ENCODE data around the gene CDH24. TPM values are rescaled to one million over a fixed set of nuclear protein-coding genes. Genes with fewer than 3 reads are reported as not detected.

The CDH24 gene
- total RNA-seq, 1 donor from 2014 or later, result 5.9 TPM

DNA sequence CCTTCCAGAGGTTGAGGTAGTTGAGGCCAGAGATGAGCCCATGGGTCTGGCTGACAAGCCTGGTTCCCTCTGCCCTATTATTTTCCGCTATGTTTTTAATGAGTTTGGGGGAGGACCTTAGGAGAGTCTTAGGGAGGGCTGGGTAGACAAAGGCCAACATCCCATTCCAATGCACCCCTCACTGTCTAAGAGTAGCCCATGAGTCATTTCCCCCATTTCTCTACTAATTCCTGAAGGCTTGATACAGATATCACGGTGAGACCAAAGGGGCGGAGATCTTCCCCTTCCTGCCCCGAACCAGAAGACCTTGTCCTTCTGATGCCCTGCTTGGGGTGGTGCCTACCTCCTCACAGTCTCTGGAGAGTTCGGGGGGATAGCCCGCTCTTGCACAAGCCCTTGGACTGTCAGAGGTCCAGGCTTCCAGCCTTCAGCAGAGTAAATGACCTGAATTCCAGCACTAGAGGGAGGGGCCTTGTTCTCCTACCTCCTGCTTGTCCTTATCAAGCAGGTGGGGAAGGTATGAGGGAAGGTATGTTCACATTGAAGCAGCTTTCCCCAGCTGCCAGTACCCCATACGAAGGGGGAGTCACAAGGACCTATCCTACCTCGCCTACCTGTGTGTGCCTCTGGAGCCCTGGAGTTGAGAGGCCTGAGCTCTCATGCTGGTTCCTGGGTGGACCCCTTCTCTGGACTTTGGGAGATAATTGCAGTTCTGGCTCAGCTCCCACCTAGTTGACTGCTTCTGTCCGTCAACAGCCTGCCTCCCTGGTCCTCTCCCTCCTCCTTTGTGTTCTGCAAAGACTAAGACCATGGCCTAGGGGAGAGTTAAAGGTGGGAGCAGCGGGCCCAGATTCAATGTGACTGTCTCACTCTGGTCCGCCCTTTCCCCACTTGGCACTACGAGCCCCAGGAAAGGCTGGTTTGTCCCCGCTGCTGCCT lies 11.6 kb downstream of the CDH24 start:
- Histone ChIP-seq H3K27me3 (ENCODE audit: control insufficient read depth, insufficient read depth, low read length) (no peaks in the 10 kb centered on the region), H3K36me3 (ENCODE audit: control insufficient read depth, insufficient read depth, low read length) (no peaks in the 10 kb centered on the region), H3K4me3 (ENCODE audit: low read depth, low read length) (no peak overlapping the region)
- TF ChIP-seq, protein P1, sequence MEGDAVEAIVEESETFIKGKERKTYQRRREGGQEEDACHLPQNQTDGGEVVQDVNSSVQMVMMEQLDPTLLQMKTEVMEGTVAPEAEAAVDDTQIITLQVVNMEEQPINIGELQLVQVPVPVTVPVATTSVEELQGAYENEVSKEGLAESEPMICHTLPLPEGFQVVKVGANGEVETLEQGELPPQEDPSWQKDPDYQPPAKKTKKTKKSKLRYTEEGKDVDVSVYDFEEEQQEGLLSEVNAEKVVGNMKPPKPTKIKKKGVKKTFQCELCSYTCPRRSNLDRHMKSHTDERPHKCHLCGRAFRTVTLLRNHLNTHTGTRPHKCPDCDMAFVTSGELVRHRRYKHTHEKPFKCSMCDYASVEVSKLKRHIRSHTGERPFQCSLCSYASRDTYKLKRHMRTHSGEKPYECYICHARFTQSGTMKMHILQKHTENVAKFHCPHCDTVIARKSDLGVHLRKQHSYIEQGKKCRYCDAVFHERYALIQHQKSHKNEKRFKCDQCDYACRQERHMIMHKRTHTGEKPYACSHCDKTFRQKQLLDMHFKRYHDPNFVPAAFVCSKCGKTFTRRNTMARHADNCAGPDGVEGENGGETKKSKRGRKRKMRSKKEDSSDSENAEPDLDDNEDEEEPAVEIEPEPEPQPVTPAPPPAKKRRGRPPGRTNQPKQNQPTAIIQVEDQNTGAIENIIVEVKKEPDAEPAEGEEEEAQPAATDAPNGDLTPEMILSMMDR (IDR thresholded peaks at IDR 0.05; ENCODE audit: insufficient read depth, low read length, poor library complexity, severe bottlenecking), result no peak
- no peak for DNase-seq (ENCODE audit: low read depth)

DNA sequence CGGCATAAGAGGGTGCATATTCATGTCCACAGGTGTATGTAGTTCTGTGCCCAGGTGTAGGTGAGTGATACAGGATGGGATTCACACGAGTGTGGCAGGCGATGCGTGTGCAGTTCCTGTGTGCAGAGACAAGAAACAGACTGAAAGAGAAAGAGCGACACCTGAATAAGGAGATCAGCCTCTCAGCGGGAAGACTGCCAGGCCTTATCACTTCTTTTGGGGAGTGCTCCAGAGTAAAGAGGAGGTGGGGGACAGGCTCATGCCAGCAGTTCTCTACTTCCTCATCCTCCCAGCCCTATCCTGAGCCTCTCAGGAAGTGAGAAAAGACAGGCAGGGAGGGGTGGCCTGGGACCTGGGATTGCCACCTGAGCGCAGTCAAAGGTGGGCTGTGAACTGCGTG lies 12.5 kb downstream of the CDH24 start:
- H3K4me3 ChIP-seq (ENCODE audit: low read depth, low read length), result no peak overlapping the region
- TF ChIP-seq, protein P1 (IDR thresholded peaks at IDR 0.05; ENCODE audit: insufficient read depth, low read length, poor library complexity, severe bottlenecking), result no peak
- DNase-seq (ENCODE audit: low read depth), result no peak
- no peaks in the 10 kb centered on the region for H3K27me3 ChIP-seq (ENCODE audit: control insufficient read depth, insufficient read depth, low read length)
- no peaks in the 10 kb centered on the region for H3K36me3 ChIP-seq (ENCODE audit: control insufficient read depth, insufficient read depth, low read length)

DNA sequence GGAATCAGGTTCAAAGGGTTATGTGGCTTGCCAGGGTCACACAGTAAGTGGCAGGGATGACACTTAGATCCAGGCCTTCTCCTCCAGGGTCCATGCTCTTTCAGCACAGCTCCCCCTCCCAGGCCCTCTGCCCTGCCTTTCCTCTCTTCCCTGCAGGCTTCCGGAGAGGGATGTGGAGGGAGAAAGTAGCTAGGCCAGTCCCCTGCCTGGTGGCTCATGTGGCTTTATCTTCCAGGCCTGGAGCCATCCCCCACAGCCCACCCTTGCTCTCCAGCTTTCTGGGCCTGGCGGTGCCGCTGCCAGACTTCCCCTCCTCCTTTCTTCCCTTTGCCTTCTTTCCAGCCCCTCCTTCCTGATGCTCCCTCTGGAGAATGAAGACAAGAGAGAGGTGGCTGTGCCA lies 13.6 kb downstream of the CDH24 start:
- no peak for DNase-seq (ENCODE audit: low read depth)
- TF ChIP-seq, protein P1 (IDR thresholded peaks at IDR 0.05; ENCODE audit: insufficient read depth, low read length, poor library complexity, severe bottlenecking), result no peak
- H3K4me3 ChIP-seq (ENCODE audit: low read depth, low read length), result no peak overlapping the region
- H3K36me3 ChIP-seq (ENCODE audit: control insufficient read depth, insufficient read depth, low read length), result no peaks in the 10 kb centered on the region
- H3K27me3 ChIP-seq (ENCODE audit: control insufficient read depth, insufficient read depth, low read length), result no peaks in the 10 kb centered on the region

- TF ChIP-seq, protein P1 (IDR thresholded peaks at IDR 0.05; ENCODE audit: insufficient read depth, low read length, poor library complexity, severe bottlenecking), result no peak
- H3K4me3 ChIP-seq (ENCODE audit: low read depth, low read length), result no peak overlapping the region
- H3K27me3 ChIP-seq (ENCODE audit: control insufficient read depth, insufficient read depth, low read length), result no peaks in the 10 kb centered on the region
- DNase-seq (ENCODE audit: low read depth), result no peak
- H3K36me3 ChIP-seq (ENCODE audit: control insufficient read depth, insufficient read depth, low read length), result no peaks in the 10 kb centered on the region
Observed at GRCh38 chr14:23043145-23043544, 14.2 kb downstream of the CDH24 start.

DNA sequence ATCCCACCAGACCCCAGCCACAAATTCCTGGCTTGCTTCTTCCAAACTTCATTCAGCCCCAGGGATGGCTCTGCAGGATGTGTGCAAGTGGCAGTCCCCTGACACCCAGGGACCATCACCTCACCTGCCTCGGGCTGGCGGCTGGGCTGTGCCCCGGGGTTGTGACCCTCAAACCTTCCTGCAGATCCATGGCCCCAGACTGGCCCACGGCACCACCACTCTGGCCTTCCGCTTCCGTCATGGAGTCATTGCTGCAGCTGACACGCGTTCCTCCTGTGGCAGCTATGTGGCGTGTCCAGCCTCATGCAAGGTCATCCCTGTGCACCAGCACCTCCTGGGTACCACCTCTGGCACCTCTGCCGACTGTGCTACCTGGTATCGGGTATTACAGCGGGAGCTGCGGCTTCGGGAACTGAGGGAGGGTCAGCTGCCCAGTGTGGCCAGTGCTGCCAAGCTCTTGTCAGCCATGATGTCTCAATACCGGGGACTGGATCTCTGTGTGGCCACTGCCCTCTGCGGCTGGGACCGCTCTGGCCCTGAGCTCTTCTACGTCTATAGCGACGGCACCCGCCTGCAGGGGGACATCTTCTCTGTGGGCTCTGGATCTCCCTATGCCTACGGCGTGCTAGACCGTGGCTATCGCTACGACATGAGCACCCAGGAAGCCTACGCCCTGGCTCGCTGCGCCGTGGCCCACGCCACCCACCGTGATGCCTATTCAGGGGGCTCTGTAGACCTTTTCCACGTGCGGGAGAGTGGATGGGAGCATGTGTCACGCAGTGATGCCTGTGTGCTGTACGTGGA lies 15.0 kb downstream of the CDH24 start, which contains the start of gene PSMB11:
Gene PSMB11, plus strand, starts transcription at position 51 of the 804 bp plus-strand sequence. Its CDS starts 14 bp downstream, at position 65.
- TF ChIP-seq, protein P1 (IDR thresholded peaks at IDR 0.05; ENCODE audit: insufficient read depth, low read length, poor library complexity, severe bottlenecking), result no peak
- H3K36me3 ChIP-seq (ENCODE audit: control insufficient read depth, insufficient read depth, low read length), result no peaks in the 10 kb centered on the region
- no peak for DNase-seq (ENCODE audit: low read depth)
- H3K27me3 ChIP-seq (ENCODE audit: control insufficient read depth, insufficient read depth, low read length), result no peaks in the 10 kb centered on the region
- H3K4me3 ChIP-seq (ENCODE audit: low read depth, low read length), result no peak within 1 kb of the TSS
